NCI-H69 (cell line): ENCODE measurements around the gene PLA2G4E.

Source experiments
- DNase-seq: peaks from one replicate; lab custom pipeline; 2025; lab: John Stamatoyannopoulos, UW

The PLA2G4E gene

GRCh38 chr15:41977757-41978383, 43.0 kb downstream of the PLA2G4E start:
- DNase-seq = no peak

GRCh38 chr15:41975669-41976068, 45.2 kb downstream of the PLA2G4E start:
- no peak for DNase-seq

- no peak for DNase-seq
Observed at GRCh38 chr15:41974041-41974440, 46.8 kb downstream of the PLA2G4E start.

DNA sequence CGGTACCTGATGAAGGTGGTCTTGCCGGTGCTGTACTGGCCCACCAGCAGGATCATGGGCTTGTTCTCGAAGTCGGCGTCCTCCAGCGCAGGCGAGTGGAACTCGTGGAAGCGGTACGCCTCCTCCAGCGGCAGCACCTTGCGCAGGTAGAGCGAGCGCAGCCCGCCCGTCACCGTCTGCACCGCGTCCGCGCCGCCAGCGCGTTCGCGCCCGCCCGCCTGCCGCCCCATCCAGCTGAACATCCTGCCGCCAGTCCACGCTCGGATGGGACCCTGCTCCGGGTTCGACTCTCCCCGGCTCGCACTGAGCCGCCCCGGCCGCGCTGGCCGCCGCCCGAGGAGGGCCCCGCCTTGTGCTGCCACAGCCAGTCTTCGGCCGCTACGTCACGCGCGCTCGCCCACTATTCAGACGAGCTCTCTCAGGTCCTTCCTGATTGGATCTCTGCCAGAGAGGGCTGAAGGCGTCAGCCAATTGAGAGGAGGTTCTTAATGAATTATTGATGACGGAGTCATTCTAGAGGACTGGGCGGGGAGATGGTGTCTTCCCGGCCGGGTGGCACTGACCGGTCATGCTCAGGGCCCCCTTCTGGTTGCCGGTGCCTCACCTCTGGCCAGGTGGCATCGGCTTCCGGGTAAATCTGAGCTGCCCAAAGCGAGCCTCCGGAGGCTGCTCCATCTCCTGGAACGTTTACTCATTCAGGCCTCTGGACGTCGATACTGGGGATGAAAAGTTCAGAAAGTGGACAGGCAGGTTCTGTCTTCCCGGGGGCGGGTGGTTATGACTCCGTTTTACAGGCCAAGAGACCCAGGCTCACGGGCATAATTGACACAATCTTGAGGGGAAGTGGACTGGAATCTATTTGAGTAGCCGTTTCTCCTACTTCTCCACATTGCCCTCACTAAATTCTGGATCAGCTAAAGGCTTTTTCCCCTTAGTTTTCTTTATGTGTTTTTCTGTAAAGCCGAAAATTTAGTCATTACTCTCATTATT, 48.3 kb downstream of the PLA2G4E start, which contains the start of gene EHD4:
Gene EHD4, minus strand, starts transcription at position 305 of the 990 bp plus-strand sequence. Its CDS starts 63 bp downstream, at position 242.
- DNase-seq = peak; percentile 97

GRCh38 chr15:41971895-41972252, 49.0 kb downstream of the PLA2G4E start:
- DNase-seq = peak; percentile 44

GRCh38 chr15:41971089-41971894, 49.5 kb downstream of the PLA2G4E start:
- DNase-seq = peak; percentile 65

GRCh38 chr15:41970456-41970855, 50.4 kb downstream of the PLA2G4E start:
- no peak for DNase-seq

DNA sequence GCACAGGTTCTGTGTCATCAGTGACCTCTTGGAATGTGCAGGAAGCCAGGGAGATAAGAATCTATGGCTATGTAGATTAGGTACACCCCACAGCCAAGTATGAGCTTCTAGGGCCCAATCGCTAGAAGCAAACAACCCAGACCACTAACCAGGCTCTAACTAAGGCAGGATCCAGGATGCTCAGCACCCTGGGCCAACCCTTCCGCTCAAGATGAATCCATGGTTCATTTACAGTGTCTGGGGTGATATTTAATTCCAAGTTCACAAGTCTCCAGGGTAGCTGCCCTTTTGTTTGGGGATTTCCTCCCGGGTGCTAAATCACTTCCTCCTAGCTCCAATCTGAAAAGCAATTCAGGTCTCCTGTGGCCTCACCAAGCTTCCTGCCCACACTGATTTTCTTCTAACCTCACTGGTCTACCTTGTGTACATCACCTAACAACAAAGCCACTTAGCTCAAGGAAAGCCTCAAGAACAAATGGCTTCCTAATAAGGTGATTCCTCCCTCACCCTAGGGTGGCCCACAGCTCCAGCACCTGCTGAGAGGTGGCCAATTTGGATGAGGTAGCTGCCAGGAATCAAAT, 50.9 kb downstream of the PLA2G4E start:
- peak; percentile 16 for DNase-seq

DNA sequence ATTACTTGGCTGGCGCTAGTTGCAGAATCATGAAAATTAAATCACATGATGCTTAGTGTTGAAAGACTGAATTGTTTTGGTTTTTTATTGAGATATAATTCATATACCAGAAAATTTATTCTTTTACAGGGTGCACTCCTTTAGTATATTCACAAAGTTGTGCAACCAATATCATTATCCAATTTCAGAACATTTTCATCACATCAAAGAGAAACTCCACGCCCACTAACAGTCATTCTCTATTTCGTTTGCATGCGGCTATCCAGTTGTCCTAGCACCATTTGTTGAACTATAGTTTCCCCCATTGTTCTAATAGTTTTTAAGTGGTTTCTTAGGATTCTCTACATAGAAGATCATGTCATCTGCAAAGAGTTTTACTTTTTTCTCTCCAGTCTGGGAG, 52.1 kb downstream of the PLA2G4E start:
- DNase-seq = no peak

- DNase-seq = no peak
Observed at GRCh38 chr15:41967506-41968206, 53.2 kb downstream of the PLA2G4E start.

DNA sequence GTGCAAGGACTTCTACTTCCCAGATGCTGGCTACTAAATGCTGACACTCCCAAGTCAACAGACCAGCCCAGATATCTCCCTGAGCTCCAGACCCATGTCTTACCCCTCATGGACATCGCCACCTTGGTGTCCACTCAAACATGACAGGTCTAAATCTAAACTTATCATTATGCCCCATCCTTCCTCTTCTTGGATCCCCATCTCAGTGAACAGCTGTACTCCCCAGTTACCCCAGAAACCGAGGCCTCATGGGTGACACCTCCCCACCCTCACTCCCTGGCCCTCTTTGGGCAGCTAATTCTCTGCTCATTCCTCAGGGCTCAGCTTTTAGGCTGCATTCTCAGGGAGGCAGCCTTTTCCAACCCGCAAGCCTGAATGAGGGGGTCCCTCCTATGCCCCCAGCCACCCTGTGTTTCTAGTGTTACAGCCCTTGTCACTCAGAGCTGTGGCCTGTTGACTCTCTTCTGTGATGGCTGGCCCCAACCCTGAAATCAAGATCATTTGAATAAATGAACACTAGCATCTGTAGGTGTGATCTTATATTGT, 53.8 kb downstream of the PLA2G4E start:
- DNase-seq = no peak

DNA sequence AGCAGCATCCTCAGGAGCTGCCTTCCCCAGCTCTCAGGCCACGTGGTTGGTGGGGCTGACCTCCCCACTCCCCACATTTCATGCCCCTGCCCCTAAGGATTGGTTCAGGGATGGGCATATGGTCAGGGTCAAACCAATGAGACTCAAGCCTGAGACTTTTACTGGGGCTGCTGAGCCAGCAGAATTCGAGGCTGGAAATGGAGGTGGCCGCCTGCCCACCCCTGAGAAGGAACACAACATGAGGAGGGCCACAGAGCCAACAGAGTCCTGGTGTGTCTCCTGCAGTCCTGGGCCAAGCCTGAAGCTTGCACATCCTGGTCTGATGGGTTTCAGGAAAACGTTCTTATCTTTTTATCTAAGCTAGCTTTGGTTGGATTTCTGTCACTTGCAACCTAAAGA, 54.4 kb downstream of the PLA2G4E start:
- no peak for DNase-seq

GRCh38 chr15:41965441-41966413, 55.1 kb downstream of the PLA2G4E start:
- no peak for DNase-seq

- DNase-seq = no peak
Observed at GRCh38 chr15:41961595-41962202, 59.1 kb downstream of the PLA2G4E start.

DNA sequence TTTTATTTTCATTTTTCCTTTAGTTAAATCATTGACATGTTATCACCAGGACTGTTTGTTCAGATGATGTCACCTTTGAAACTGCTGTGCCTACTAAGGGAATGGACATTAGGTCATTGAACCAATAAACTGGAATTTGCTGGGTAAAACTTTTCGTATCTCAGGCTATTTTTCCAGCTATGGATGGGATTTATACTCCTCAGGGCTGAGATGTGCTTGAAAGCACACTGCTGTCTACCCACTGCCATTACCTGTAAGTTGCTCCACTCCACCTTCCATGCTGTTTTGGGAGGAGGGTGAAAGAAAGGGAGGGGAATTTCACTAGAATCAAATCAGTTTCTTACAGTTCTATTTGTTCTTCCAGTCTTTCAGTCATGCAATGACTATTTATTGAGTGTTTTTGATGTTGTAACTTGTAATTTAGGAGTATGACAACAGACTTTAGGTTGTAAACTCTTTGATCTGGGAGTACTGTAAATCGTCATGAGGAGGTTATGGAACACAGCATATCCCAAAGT, 59.8 kb downstream of the PLA2G4E start:
- DNase-seq = no peak

DNA sequence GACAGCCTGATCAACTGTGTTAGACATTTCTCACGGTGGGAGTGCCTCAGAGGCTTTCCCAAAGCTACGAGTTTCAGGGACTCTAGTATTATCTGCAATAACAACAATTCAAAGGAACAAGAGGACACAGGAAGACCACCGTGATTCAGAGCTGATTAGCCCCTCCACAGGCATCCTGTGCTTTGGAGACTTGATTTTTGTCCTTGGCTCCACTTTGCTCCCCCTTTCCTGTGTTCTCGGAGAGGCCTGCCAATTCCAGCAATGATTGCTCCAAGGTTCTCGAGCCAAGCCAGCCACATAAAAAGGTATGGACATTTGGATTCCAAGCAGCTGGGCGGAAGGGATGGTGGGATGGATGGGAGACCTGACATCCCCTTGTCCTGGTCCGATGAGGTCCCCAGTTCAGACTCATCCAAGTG, 62.8 kb downstream of the PLA2G4E start:
- no peak for DNase-seq

DNA sequence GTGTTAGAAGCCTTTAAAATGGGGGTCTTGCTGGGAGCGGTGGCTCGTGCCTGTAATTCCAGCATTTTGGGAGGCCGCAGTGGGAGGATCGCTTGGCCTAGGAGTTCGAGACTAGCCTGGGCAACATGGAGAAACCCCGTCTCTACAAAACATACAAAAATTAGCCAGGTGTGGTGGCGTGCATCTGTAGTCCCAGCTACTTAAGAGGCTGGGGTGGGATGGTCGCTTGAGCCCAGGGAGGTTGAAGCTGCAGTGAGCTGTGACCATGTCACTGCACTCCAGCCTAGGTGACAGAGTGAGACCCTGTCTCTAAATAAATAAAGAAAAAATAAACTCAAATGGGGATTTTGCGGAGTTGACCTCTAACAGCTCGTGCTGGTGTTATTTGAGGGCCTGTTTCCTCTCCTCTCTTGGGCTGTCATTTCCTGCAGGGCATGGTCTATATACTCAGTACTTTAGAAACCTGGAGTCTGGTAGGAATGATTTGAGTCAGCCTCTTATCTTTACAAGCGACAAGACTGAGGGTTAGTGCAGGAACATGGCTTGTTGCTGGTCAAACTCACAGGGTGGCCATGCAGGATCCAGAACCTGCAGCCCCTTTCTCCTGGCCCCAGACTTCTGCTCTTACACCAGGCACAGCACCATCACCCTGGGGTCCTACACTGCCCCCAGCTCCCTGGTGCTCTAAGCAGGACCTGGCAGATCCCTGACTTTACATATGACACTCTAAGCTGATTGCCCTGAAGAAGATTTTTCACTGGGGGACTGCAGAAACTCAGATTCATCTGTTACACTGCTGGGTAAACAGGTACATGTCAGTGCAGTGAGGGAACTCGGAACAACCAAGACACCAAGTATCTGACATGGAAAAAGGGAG, 63.6 kb downstream of the PLA2G4E start:
- no peak for DNase-seq
